ENCODE results near the gene PKP4.
"Not testable (repeated sequence)": the region's sequence is repeated elsewhere in the genome, so short reads cannot be mapped to it uniquely, and the experiment has no call there.

GRCh38 chr2:158472829-158473228, 16.1 kb downstream of the PKP4 start:
- TF ChIP-seq EZH2 (IDR thresholded peaks at IDR 0.05; ENCODE audit: low read length, unreplicated experiment); CTCF (conservative IDR thresholded peaks at IDR 0.05; ENCODE audit: low read depth, low read length): not testable (repeated sequence)
